C4-2B (cell line): Measurements from ENCODE around the gene SCUBE2.
"Not testable (repeated sequence)": the region's sequence is repeated elsewhere in the genome, so short reads cannot be mapped to it uniquely, and the experiment has no call there.

Experiments used
- H3K27ac ChIP-seq: fragments of 450-650 bp; 2 replicates; pipeline ENCODE4 v1.5.1; 2017
- CTCF ChIP-seq: fragments of 450-650 bp; conservative IDR thresholded peaks from 2 replicates; pipeline ENCODE4 v1.5.1; 2017; ENCODE audit warnings: mild to moderate bottlenecking
- ZFX ChIP-seq: fragments of 450-650 bp; IDR thresholded peaks from 2 replicates; pipeline ENCODE4 v1.6.1; 2017

The SCUBE2 gene

GRCh38 chr11:9013373-9013772 lies 78.0 kb downstream of the SCUBE2 start:
- H3K27ac ChIP-seq: no peak overlapping the region
- no peak for TF ChIP-seq ZFX
- no peak for TF ChIP-seq CTCF

- not testable (repeated sequence) for H3K27ac ChIP-seq
Observed at GRCh38 chr11:9009538-9009937, 81.9 kb downstream of the SCUBE2 start.

- TF ChIP-seq ZFX (no peak), CTCF (no peak)
Observed at GRCh38 chr11:9008661-9009060, 82.7 kb downstream of the SCUBE2 start.

GRCh38 chr11:9008011-9008550 lies 83.3 kb downstream of the SCUBE2 start:
- TF ChIP-seq CTCF (no peak), ZFX (no peak)
- no peak overlapping the region for H3K27ac ChIP-seq

More at GRCh38 chr11:9008661-9009060, 82.7 kb downstream of the SCUBE2 start:
- no peak overlapping the region for H3K27ac ChIP-seq

GRCh38 chr11:9005087-9005486 lies 86.3 kb downstream of the SCUBE2 start:
- no peak overlapping the region for H3K27ac ChIP-seq
- no peak for TF ChIP-seq CTCF
- no peak for TF ChIP-seq ZFX

GRCh38 chr11:9004183-9004926 lies 87.0 kb downstream of the SCUBE2 start:
- TF ChIP-seq CTCF (no peak), ZFX (no peak)
- H3K27ac ChIP-seq: no peak overlapping the region

- H3K27ac ChIP-seq: no peak within 1 kb of the TSS
- no peak for TF ChIP-seq ZFX
- no peak for TF ChIP-seq CTCF
Observed at GRCh38 chr11:9003573-9004182, 87.7 kb downstream of the SCUBE2 start, which contains the start of gene NRIP3. Gene NRIP3 (minus strand): TSS chr11:9004001. CDS start chr11:9003935, 66 bp downstream.
